Cardiac muscle cell (in vitro differentiated cells and primary cell): Measurements from ENCODE around the gene AMOTL2. TPM values are rescaled to one million over a fixed set of nuclear protein-coding genes. Genes with fewer than 3 reads are reported as not detected.

ENCODE experiments used
- DNase-seq, 2 donors: peaks; one replicate each; pipeline versions ENCODE4 v3.0.0 to v3.0.0-alpha.2; 2010 to 2017; ENCODE audit warnings: low read depth in 1 of 2, low spot score in 1 of 2
- H3K27ac ChIP-seq: fragments of 200-600 bp; sonication (generic); 2 replicates; pipeline ENCODE4 v1.5.1; 2016
- H3K27me3 ChIP-seq: fragments of 200-600 bp; sonication (generic); 2 replicates; pipeline ENCODE4 v1.6.0; 2016; ENCODE audit warnings: control low read depth
- H3K36me3 ChIP-seq: fragments of 200-600 bp; sonication (generic); 2 replicates; pipeline ENCODE4 v1.5.1; 2016; ENCODE audit warnings: control low read depth
- H3K4me1 ChIP-seq: fragments of 200-600 bp; sonication (generic); 2 replicates; pipeline ENCODE4 v1.8.1; 2017; ENCODE audit warnings: low read depth, mild to moderate bottlenecking, mixed run types
- H3K4me3 ChIP-seq: fragments of 200-600 bp; sonication (generic); 2 replicates; pipeline ENCODE4 v1.5.1; 2016; ENCODE audit warnings: mild to moderate bottlenecking
- H3K9me3 ChIP-seq: fragments of 200-600 bp; sonication (generic); 2 replicates; pipeline ENCODE4 v1.5.1; 2017; ENCODE audit warnings: low read depth, mild to moderate bottlenecking, control low read depth
- polyA plus RNA-seq: library from polyadenylated mRNA; unstranded; fragments of >200 nt; fragmentation: Nextera tagmentation; extraction: Ambion mirVana; gene quantifications from 2 replicates; pipeline ENCODE4 v1.2.1, GENCODE V29; 2016
- total RNA-seq: library from RNA; depleted of rRNA; stranded (reverse); fragments of >200 nt; gene quantifications from 2 replicates; pipeline ENCODE4 v1.2.3, GENCODE V29; 2016
- TF ChIP-seq, protein P1 (sequence below): IDR thresholded peaks from 2 replicates; pipeline ENCODE4 v1.5.1; 2012; ENCODE audit warnings: low read depth, mild to moderate bottlenecking, low read length

AMOTL2 gene
- total and polyA plus RNA-seq, 2 experiments from 2014 or later = 32.1 to 103 TPM

DNA sequence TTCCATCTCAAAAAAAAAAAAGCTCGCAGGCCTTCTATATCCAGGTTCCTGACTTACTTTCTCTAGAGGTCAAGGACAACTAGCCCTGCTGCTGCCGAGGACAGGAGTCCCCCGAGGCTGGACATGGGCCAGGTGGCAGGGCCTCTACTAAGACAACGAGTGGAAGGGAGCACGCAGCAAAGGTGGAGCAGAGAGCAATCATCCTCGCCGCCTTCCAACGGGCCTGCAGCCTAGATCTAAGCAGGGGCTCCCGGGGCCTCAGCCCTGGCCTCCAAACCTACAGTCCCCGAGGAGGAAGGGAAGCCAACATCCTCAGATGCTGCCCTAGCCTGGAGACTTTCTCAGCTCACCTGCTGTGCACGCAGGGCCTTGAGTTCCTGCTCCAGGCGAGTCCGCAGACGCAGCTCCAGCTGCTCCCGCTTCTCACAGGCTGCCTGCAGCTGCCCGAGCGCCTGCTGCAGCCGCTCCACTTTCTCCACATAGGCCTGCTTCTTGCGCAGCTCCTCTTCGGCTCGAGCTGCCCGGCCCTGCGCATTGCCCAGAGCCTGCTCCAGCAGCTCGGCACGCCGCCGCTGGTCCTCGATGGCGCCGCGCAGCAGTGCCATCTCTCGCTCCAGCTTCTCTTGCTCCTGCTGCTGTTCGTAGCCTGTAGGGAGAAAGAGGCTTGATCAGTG is 12.9 kb downstream of the AMOTL2 start:
- no peak for DNase-seq

GRCh38 chr3:134360046-134360445 is 14.2 kb downstream of the AMOTL2 start:
- Histone ChIP-seq H3K4me1 (peaks cover 37% of the 10 kb centered on the region), H3K36me3 (peaks cover 48% of the 10 kb centered on the region), H3K4me3 (no peak overlapping the region), H3K27me3 (no peaks in the 10 kb centered on the region), H3K9me3 (no peaks in the 10 kb centered on the region), H3K27ac (peak overlapping the region; percentile 99)
- TF ChIP-seq, protein P1, sequence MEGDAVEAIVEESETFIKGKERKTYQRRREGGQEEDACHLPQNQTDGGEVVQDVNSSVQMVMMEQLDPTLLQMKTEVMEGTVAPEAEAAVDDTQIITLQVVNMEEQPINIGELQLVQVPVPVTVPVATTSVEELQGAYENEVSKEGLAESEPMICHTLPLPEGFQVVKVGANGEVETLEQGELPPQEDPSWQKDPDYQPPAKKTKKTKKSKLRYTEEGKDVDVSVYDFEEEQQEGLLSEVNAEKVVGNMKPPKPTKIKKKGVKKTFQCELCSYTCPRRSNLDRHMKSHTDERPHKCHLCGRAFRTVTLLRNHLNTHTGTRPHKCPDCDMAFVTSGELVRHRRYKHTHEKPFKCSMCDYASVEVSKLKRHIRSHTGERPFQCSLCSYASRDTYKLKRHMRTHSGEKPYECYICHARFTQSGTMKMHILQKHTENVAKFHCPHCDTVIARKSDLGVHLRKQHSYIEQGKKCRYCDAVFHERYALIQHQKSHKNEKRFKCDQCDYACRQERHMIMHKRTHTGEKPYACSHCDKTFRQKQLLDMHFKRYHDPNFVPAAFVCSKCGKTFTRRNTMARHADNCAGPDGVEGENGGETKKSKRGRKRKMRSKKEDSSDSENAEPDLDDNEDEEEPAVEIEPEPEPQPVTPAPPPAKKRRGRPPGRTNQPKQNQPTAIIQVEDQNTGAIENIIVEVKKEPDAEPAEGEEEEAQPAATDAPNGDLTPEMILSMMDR = no peak
- DNase-seq = no peak

More for the DNA sequence above, 12.9 kb downstream of the AMOTL2 start:
- peaks cover 54% of the 10 kb centered on the region for H3K36me3 ChIP-seq
- H3K4me1 ChIP-seq = peaks cover 38% of the 10 kb centered on the region
- no peaks in the 10 kb centered on the region for H3K9me3 ChIP-seq
- no peak overlapping the region for H3K27ac ChIP-seq
- no peak overlapping the region for H3K4me3 ChIP-seq
- TF ChIP-seq, protein P1 = no peak
- no peaks in the 10 kb centered on the region for H3K27me3 ChIP-seq

- no peak for DNase-seq
- peak overlapping the region; percentile 99 for H3K27ac ChIP-seq
- peaks cover 30% of the 10 kb centered on the region for H3K4me1 ChIP-seq
- H3K27me3 ChIP-seq = no peaks in the 10 kb centered on the region
- TF ChIP-seq, protein P1 = no peak
- no peaks in the 10 kb centered on the region for H3K9me3 ChIP-seq
- H3K36me3 ChIP-seq = peaks cover 52% of the 10 kb centered on the region
- no peak overlapping the region for H3K4me3 ChIP-seq
These were observed 14.9 kb downstream of the AMOTL2 start for GRCh38 chr3:134359121-134360010.

- H3K27ac ChIP-seq = peak overlapping the region; percentile 99
- H3K4me3 ChIP-seq = no peak overlapping the region
- H3K9me3 ChIP-seq = no peaks in the 10 kb centered on the region
- H3K27me3 ChIP-seq = no peaks in the 10 kb centered on the region
- TF ChIP-seq, protein P1 = peak; percentile 50
- peaks cover 54% of the 10 kb centered on the region for H3K36me3 ChIP-seq
- peaks cover 21% of the 10 kb centered on the region for H3K4me1 ChIP-seq
- peak; percentile 75 to 96 for DNase-seq
These were observed 16.1 kb downstream of the AMOTL2 start for GRCh38 chr3:134357914-134358811.

DNA sequence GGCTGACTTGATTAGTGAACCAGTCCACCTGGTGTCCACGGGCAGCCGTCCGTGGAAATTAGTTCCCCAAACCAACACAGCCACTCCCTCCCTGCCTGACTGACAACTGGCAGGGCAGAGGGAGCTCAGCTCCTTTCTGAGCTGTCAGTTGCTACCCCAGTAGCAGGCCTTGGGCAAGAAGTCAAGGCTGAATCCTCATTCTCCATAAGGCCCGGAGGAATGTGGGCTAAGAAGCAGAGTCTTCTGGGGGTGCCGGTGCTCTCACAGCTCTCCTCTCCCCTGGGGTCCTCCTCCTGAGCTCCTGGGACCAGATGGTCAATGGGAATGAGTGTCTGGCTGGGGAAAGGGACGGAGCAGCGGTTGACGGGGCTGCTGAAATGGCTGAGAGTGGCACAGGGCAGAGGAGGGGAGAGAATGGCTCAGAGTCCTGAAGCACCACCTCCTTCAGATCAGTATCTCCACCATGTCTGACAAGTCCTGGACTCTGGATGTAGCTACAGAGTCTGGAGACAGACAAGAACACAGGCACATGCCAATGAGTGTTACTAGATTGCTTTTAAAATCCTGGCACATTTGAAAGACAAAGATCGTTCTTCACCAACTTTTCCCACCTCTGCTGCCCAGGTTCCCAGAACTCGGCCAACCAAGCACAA is 16.9 kb downstream of the AMOTL2 start:
- Histone ChIP-seq H3K9me3 (no peaks in the 10 kb centered on the region), H3K4me3 (no peak overlapping the region), H3K27ac (peak overlapping the region; percentile 99), H3K27me3 (no peaks in the 10 kb centered on the region), H3K4me1 (peaks cover 21% of the 10 kb centered on the region), H3K36me3 (peaks cover 54% of the 10 kb centered on the region)
- TF ChIP-seq, protein P1 = no peak
- no peak for DNase-seq
